Adipose tissue (tissue), 3 donors: ENCODE measurements around the gene DUSP1. TPM values are rescaled to one million over a fixed set of nuclear protein-coding genes. Genes with fewer than 3 reads are reported as not detected.

ENCODE experiments used
- H3K27ac ChIP-seq: one replicate; pipeline ENCODE4 v1.5.1; 2013; ENCODE audit warnings: low read depth, low read length
- WGBS, 3 donors: extraction: QIAGEN DNeasy Blood & Tissue Kit; methylation state at CpG; one replicate each; pipeline ENCODE4 v1.1.7; 2013; 5-methylcytosine and 5-hydroxymethylcytosine counted together
- polyA plus RNA-seq, 3 donors: library from polyadenylated mRNA; stranded (reverse); fragments of 200-250 nt; gene quantifications; one replicate each; pipeline ENCODE4 v1.2.3, GENCODE V29; 2013
- donor health status: healthy with polysubstance abuse.
- donor health status: Bipolar disorder and iron deficiency.
- donor health status: healthy.

The DUSP1 gene
- polyA plus RNA-seq, 3 donors: 163 to 1,279 (median 758) TPM

GRCh38 chr5:172720655-172721054 lies 50.3 kb downstream of the DUSP1 start:
- H3K27ac ChIP-seq: no peak overlapping the region
- WGBS, 3 donors: 73 to 78% (median 77%) methylated on average over 5 of the region's 5 CpGs

GRCh38 chr5:172719211-172719610 lies 51.8 kb downstream of the DUSP1 start:
- no peak overlapping the region for H3K27ac ChIP-seq
- 86 to 96% (median 94%) methylated on average over 4 of the region's 4 CpGs for WGBS, 3 donors

- WGBS, 3 donors: 82 to 97% (median 96%) methylated on average over 3 of the region's 3 CpGs
- no peak overlapping the region for H3K27ac ChIP-seq
Measured at GRCh38 chr5:172718527-172719114, 52.4 kb downstream of the DUSP1 start.

Other genes starting within 250 kb of the DUSP1 start
- gene NEURL1B, start 129.9 kb downstream of the DUSP1 start, polyA plus RNA-seq: 10 to 100 TPM in 2 of 3 donors, 1 to 10 TPM in 1; 3.7 to 17.5 (median 12.8) TPM
- gene ERGIC1, start 63.1 kb upstream of the DUSP1 start, polyA plus RNA-seq: 100 to 1,000 TPM in 2 of 3 donors, 10 to 100 TPM in 1; 66.5 to 123 (median 119) TPM
- 10 to 100 TPM; 29.3 to 46.7 (median 45.1) TPM for gene RPL26L1, start 188.2 kb upstream of the DUSP1 start, polyA plus RNA-seq
- gene ATP6V0E1, start 212.6 kb upstream of the DUSP1 start, polyA plus RNA-seq: 100 to 1,000 TPM; 145 to 323 (median 287) TPM